Gastrocnemius medialis (tissue), 4 donors: ENCODE measurements around the gene GUCY2D.

Source experiments
- POLR2A ChIP-seq, 2 donors: fragments of 450-650 bp; IDR thresholded peaks; one replicate each; pipeline ENCODE4 v1.6.1; 2017; ENCODE audit warnings: antibody characterized with exemption in 2 of 2, mild to moderate bottlenecking in 2 of 2, moderate library complexity in 2 of 2
- TF ChIP-seq, protein P1 (sequence below), 5 experiments: fragments of 450-650 bp in 3 of 5; fragments of 200-600 bp in 2 of 5; sonication (generic) in 2 of 5; IDR thresholded peaks in 4 of 5; conservative IDR thresholded peaks in 1 of 5; 1 replicate in 4 of 5; 2 replicates in 1 of 5; pipeline ENCODE4 v1.5.1; 2016 to 2019; ENCODE audit warnings: antibody characterized with exemption in 5 of 5, mild to moderate bottlenecking in 3 of 5, moderate library complexity in 3 of 5

DNA sequence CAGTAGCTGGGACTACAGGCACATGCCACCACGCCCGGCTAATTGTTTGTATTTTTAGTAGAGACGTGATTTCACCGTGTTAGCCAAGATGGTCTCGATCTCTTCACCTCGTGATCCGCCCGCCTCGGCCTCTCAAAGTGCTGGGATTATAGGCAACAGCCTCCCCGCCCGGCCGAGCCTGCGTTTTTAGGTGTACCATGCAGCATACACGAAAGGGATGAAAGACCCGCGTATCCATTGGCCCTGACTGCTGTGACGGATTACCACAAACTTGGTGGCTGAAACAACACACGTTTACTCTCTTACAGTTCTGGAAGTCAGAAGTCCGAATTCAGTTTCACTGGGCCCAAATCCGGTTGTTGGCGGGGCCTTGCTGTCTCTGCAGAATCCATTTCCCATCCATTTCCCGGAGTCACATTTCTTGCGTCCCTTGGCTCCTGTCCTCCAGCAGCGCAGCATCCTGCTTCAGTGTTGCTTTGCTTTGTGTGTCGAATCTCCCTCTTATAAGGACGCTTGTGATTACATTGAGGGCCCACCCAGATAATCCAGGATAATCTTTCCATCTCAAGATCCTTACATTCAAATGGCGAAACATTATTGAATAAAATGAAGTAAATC, 8.3 kb upstream of the GUCY2D start:
- TF ChIP-seq, protein P1, sequence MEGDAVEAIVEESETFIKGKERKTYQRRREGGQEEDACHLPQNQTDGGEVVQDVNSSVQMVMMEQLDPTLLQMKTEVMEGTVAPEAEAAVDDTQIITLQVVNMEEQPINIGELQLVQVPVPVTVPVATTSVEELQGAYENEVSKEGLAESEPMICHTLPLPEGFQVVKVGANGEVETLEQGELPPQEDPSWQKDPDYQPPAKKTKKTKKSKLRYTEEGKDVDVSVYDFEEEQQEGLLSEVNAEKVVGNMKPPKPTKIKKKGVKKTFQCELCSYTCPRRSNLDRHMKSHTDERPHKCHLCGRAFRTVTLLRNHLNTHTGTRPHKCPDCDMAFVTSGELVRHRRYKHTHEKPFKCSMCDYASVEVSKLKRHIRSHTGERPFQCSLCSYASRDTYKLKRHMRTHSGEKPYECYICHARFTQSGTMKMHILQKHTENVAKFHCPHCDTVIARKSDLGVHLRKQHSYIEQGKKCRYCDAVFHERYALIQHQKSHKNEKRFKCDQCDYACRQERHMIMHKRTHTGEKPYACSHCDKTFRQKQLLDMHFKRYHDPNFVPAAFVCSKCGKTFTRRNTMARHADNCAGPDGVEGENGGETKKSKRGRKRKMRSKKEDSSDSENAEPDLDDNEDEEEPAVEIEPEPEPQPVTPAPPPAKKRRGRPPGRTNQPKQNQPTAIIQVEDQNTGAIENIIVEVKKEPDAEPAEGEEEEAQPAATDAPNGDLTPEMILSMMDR (IDR thresholded peaks at IDR 0.05 in 4 of 5, conservative IDR thresholded peaks at IDR 0.05 in 1 of 5): no peak
- TF ChIP-seq POLR2A (IDR thresholded peaks at IDR 0.05): no peak
